ENCODE results near the gene MTA3. TPM values are rescaled to one million over a fixed set of nuclear protein-coding genes. Genes with fewer than 3 reads are reported as not detected.
A peak's percentile ranks its signal among the peaks of the same experiment; 100 is the strongest.

The MTA3 gene
- total and polyA plus RNA-seq, 2 of the 8 experiments (the other 6 are each of a cell fraction or from before 2014, with no cell fraction given): 125 to 184 TPM

DNA sequence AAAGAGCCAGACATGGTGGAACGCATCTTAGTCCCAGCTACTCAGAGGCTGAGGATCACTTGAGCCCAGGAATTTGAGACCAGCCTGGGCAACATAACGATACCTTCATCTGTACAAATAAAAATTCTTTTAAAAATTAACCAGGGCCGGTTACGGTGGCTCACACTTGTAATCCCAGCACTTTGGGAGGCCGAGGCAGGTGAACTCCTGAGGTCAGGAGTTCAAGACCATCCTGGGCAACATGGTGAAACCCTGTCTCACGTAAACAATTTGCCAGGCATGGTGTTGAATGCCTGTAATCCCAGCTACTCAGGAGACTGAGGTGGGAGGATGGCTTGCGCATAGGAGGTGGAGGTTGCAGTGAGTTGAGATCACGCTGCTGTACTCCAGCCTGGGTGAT is 48.8 kb upstream of the MTA3 start:
- H3K79me1 ChIP-seq (ENCODE audit: low read depth, low read length): no peaks in the 10 kb centered on the region; the same call in 1 of the 2 replicates
- peaks cover 0 to 7% (median 5%) of the 10 kb centered on the region in 4 experiments; a peak in 5 of 7 replicates for H3K4me1 ChIP-seq (replicated peaks in 1 of 4; ENCODE audit: control insufficient read depth in 3 of 4, insufficient read depth in 4 of 4, low read length in 3 of 4)
- no peak overlapping the region for H3K27ac ChIP-seq (ENCODE audit: low read depth, low read length)
- no peak overlapping the region for H2BK20ac ChIP-seq (ENCODE audit: low read length)
- CTCF ChIA-PET (ENCODE audit: partially characterized antibody): no interaction called here
- no peaks in the 10 kb centered on the region for H3K9me3 ChIP-seq (ENCODE audit: insufficient read depth in 2 of 2, low read depth in 1 of 2, low read length in 1 of 2)
- no peaks in the 10 kb centered on the region for H3K23me2 ChIP-seq (ENCODE audit: low read depth, low read length)
- H3K4me3 ChIP-seq (ENCODE audit: extremely low read depth in 1 of 4, insufficient read depth in 2 of 4, low read depth in 3 of 4, low read length in 4 of 4): no peak overlapping the region
- 96% methylated on average over 8 of the region's 8 CpGs; no CpG with 5 or more reads in 1 of the 2 experiments for WGBS, 2 experiments (ENCODE audit: extremely low coverage in 1 of 2, insufficient coverage in 1 of 2, insufficient read length in 1 of 2, insufficient replicate concordance in 2 of 2, low coverage in 1 of 2, low lambda C conversion rate in 2 of 2, missing lambda C conversion rate in 1 of 2)
- FAIRE-seq (no peak), DNase-seq (ENCODE audit: low read depth in 1 of 2, low spot score in 2 of 2) (no peak)
- no peaks in the 10 kb centered on the region for H3K79me2 ChIP-seq (ENCODE audit: control insufficient read depth in 1 of 2, insufficient read depth in 2 of 2, low read length in 2 of 2)
- no peak overlapping the region for H2AK5ac ChIP-seq (ENCODE audit: low read depth, low read length)
- POLR2A ChIA-PET (ENCODE audit: partially characterized antibody): no interaction called here
- H2AFZ ChIP-seq (ENCODE audit: low read length): no peak overlapping the region
- no peaks in the 10 kb centered on the region for H3K27me3 ChIP-seq (replicated peaks in 1 of 4; ENCODE audit: control insufficient read depth in 3 of 4, extremely low read depth in 1 of 4, insufficient read depth in 3 of 4, low read length in 3 of 4)
- H2BK12ac ChIP-seq (ENCODE audit: low read depth, low read length): no peak overlapping the region
- H3K23ac ChIP-seq (ENCODE audit: insufficient read length): no peak overlapping the region
- no peaks in the 10 kb centered on the region for H3K36me3 ChIP-seq (ENCODE audit: control insufficient read depth in 2 of 4, insufficient read depth in 4 of 4, low read length in 3 of 4)
- no peak overlapping the region for H3K4ac ChIP-seq (replicated peaks; ENCODE audit: insufficient read length, low read depth, low read length)
- no peak overlapping the region for H3K9ac ChIP-seq (replicated peaks in 1 of 4; ENCODE audit: extremely low read depth in 1 of 4, low read depth in 3 of 4, low read length in 3 of 4)
- no peak overlapping the region for H3K56ac ChIP-seq (replicated peaks; ENCODE audit: insufficient read length, low read depth, low read length)
- no peak overlapping the region for H4K5ac ChIP-seq (ENCODE audit: insufficient read length, low read depth, low read length)
- no peak overlapping the region for H3K4me2 ChIP-seq (ENCODE audit: insufficient read depth in 1 of 2, low read depth in 2 of 2, low read length in 2 of 2)
- H3K18ac ChIP-seq (ENCODE audit: extremely low read depth, low read length): no peak overlapping the region; the same call in 1 of the 2 replicates
- no peaks in the 10 kb centered on the region for H4K20me1 ChIP-seq (replicated peaks in 1 of 2; ENCODE audit: control insufficient read depth in 1 of 2, insufficient read depth in 2 of 2, low read length in 2 of 2)
- no peak overlapping the region for H2BK120ac ChIP-seq (replicated peaks; ENCODE audit: low read depth, low read length)
- H3K14ac ChIP-seq (ENCODE audit: insufficient read length): no peak overlapping the region
- no peak overlapping the region for H4K91ac ChIP-seq (replicated peaks; ENCODE audit: insufficient read length, low read length)
- 0 out of 2 replicates have a peak overlapping the region, but pooled peaks have one; percentile 48 for H2BK5ac ChIP-seq (ENCODE audit: low read depth, low read length)
- no peak overlapping the region for H2BK15ac ChIP-seq (ENCODE audit: low read length)
- H4K8ac ChIP-seq (ENCODE audit: extremely low read depth, insufficient read depth, low read length): no peak overlapping the region; the same call in 1 of the 2 replicates
- TF ChIP-seq TAF7 (optimal IDR thresholded peaks at IDR 0.05; ENCODE audit: borderline replicate concordance, low read depth, low read length): no peak
- TF ChIP-seq CBX5 (IDR thresholded peaks at IDR 0.05; ENCODE audit: low read depth, low read length): no peak
- no peak for TF ChIP-seq BRCA1 (IDR thresholded peaks at IDR 0.05; ENCODE audit: low read depth, low read length)
- TF ChIP-seq ASH2L (IDR thresholded peaks at IDR 0.05; ENCODE audit: low read length): no peak
- no peak for TF ChIP-seq SIX5 (IDR thresholded peaks at IDR 0.05; ENCODE audit: low read depth, low read length)
- TF ChIP-seq GTF2F1 (IDR thresholded peaks at IDR 0.05; ENCODE audit: borderline replicate concordance, low read depth, low read length): no peak

Data from H1 (cell line).